Measurements from ENCODE around the gene EEPD1. TPM values are rescaled to one million over a fixed set of nuclear protein-coding genes. Genes with fewer than 3 reads are reported as not detected.

EEPD1 gene
- total RNA-seq, 1 donor from 2014 or later: 7.1 TPM

DNA sequence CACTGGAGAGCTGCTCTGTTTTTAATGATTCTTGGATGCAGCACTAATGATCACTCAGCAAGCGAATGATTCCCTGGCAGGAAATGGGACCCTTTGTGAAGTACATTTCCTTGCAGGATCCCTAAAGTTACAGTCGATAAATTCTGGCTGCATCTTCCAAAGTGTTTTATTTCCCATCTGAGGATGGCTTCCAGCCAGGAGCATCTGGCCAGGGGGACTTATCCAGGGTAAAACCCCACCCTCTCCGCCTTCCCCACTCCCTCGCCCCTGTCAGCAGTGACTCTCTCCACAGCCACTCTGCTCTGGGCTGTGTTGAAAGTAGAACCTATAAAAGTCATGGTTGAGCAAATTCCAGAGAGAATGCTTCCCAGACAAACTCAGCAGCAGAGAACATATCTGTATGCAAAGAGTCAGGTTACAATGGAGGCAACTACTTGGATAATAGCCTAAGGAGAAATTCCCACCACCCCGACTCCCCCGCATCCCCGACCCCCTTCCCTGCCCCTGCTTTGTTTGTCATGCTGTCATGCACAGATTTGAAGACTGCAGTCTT is 125.6 kb downstream of the EEPD1 start:
- TF ChIP-seq, protein P1, sequence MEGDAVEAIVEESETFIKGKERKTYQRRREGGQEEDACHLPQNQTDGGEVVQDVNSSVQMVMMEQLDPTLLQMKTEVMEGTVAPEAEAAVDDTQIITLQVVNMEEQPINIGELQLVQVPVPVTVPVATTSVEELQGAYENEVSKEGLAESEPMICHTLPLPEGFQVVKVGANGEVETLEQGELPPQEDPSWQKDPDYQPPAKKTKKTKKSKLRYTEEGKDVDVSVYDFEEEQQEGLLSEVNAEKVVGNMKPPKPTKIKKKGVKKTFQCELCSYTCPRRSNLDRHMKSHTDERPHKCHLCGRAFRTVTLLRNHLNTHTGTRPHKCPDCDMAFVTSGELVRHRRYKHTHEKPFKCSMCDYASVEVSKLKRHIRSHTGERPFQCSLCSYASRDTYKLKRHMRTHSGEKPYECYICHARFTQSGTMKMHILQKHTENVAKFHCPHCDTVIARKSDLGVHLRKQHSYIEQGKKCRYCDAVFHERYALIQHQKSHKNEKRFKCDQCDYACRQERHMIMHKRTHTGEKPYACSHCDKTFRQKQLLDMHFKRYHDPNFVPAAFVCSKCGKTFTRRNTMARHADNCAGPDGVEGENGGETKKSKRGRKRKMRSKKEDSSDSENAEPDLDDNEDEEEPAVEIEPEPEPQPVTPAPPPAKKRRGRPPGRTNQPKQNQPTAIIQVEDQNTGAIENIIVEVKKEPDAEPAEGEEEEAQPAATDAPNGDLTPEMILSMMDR (IDR thresholded peaks at IDR 0.05; ENCODE audit: borderline replicate concordance): no peak
- H3K36me3 ChIP-seq: no peaks in the 10 kb centered on the region
- peaks cover 87% of the 10 kb centered on the region for H3K4me1 ChIP-seq
- H3K27ac ChIP-seq (replicated peaks): peak overlapping the region; percentile 79
- DNase-seq: no peak
- no peaks in the 10 kb centered on the region for H3K27me3 ChIP-seq (ENCODE audit: low read depth)
- no peak overlapping the region for H3K4me3 ChIP-seq
- intact Hi-C loops (cut with micrococcal nuclease): loop anchor here (10.0 kb wide), 1 partner anchor 74 kb away; no protein-coding TSS in a partner anchor
- H3K9me3 ChIP-seq (replicated peaks): no peaks in the 10 kb centered on the region

DNA sequence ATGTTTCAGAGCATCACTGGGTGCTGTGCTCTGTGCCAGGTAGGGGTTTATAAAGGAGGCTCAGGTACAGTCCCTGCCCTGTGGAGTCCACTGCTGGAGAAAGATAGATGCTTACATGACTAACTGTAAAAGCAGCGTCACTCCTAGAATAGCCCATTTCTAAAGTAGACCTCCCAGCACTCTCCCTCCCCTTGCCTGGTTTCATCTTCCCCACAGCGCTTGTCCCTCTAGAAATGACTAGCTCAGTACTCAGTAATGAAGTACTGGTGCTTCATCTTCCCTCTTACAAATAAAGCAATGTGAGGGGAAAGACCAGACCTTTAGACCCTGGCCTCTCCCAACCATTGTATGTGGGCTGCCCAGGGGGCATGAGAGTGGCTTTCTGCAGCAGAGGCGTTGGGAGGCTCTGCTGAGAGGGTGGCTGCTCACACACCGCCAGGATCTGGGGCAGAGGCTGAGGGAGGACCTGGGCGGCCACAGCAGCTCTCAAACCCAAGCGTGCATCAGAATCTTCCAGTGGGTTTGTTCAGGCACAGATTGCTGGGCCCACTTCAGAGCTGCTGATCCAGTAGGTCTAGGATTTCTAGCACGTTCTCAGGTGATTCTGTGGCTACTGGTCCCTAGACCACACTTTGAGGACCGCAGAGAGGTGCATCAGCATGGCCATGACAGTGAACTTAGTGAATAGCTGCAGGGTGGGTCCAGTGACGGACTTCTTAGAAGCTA is 126.3 kb downstream of the EEPD1 start:
- Histone ChIP-seq H3K27ac (replicated peaks) (peak overlapping the region; percentile 79), H3K36me3 (no peaks in the 10 kb centered on the region), H3K4me3 (no peak overlapping the region), H3K9me3 (replicated peaks) (no peaks in the 10 kb centered on the region), H3K27me3 (ENCODE audit: low read depth) (no peaks in the 10 kb centered on the region), H3K4me1 (peaks cover 81% of the 10 kb centered on the region)
- intact Hi-C loops (cut with micrococcal nuclease): loop anchor here (10.0 kb wide), 1 partner anchor 75 kb away; no protein-coding TSS in a partner anchor
- no peak for DNase-seq
- TF ChIP-seq, protein P1 (IDR thresholded peaks at IDR 0.05; ENCODE audit: borderline replicate concordance): no peak

DNA sequence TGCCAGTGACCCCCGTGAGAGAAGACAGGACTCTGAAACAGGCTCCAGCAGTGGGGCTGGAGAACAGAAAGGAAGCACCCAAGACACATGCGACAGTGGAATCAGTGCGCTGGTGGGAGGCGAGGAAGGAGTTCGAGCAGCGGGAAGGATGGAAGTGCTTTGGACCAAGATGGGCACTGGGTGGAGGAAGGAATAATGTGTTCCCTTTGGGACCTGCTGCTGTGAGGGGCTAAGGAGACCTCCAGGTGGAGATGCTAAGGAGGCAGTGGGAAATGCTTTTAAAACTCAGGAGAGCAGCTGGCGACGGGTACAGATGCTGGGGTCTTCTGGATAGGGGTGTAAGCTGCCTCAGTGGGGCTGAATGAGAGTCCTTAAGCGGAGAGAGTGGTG is 126.9 kb downstream of the EEPD1 start:
- Histone ChIP-seq H3K36me3 (no peaks in the 10 kb centered on the region), H3K9me3 (replicated peaks) (no peaks in the 10 kb centered on the region), H3K4me1 (peaks cover 77% of the 10 kb centered on the region), H3K4me3 (no peak overlapping the region), H3K27ac (replicated peaks) (no peak overlapping the region), H3K27me3 (ENCODE audit: low read depth) (no peaks in the 10 kb centered on the region)
- TF ChIP-seq, protein P1 (IDR thresholded peaks at IDR 0.05; ENCODE audit: borderline replicate concordance): no peak
- no peak for DNase-seq
- intact Hi-C loops (cut with micrococcal nuclease): loop anchor here (10.0 kb wide), 1 partner anchor 75 kb away; no protein-coding TSS in a partner anchor

DNA sequence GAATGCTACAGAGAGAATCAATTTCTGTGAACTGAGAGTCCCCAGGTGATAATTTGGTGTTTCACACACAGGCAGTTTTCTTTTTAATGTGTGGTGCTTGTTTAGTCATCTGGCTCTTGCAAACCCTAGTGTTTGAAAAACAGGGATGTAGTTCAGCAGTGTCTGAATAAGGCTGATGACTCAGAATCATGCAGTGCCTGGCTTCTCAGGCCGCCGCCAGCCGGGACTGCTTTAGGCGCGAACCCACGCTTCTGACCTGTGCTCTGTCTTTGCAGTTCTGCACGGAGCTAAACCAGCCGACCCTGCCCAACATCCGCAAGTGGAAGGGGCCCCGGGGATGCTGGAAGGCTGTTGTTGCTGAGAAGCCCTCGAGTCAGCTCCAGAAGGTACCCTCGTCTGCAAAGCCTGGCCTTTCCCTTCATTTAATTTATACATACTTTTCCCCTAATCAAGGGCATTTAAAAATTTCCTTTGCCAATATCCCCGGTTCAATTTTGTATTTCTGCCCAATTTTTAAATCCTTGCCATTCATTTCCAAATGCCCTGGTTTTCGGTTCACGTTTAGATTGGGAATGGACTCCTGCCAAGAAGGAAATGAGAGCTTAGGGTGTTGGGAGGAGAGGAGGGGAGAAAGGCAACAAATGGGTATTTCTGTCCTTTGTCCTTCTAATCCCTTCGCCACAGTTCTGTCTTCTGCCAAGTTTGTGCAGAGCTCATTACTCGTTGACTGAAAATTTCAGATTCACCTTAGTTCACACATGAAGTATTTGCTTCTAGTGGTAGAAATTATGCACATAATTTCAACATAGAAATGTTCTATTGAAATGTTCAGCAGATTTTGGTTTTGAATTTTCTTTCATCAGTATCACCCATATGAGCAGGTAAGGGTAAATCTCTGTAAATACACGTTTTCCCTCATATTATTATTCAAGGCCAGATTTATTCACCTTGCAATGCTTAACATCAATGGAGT is 128.1 kb downstream of the EEPD1 start:
- Histone ChIP-seq H3K36me3 (no peaks in the 10 kb centered on the region), H3K4me3 (no peak overlapping the region), H3K27me3 (ENCODE audit: low read depth) (no peaks in the 10 kb centered on the region), H3K9me3 (replicated peaks) (no peaks in the 10 kb centered on the region), H3K27ac (replicated peaks) (peak overlapping the region; percentile 71), H3K4me1 (peaks cover 78% of the 10 kb centered on the region)
- peak; percentile 62 for DNase-seq
- intact Hi-C loops (cut with micrococcal nuclease): no loop called here
- TF ChIP-seq, protein P1 (IDR thresholded peaks at IDR 0.05; ENCODE audit: borderline replicate concordance): no peak
